Gastroesophageal sphincter (tissue), 3 donors: Measurements from ENCODE around the gene ZCWPW1.

Experiments used
- POLR2A ChIP-seq, 2 donors: fragments of 450-650 bp; IDR thresholded peaks; one replicate each; pipeline ENCODE4 v1.6.1; 2017; ENCODE audit warnings: antibody characterized with exemption in 2 of 2, mild to moderate bottlenecking in 2 of 2, moderate library complexity in 1 of 2
- TF ChIP-seq, protein P1 (sequence below), 4 experiments: fragments of 200-600 bp in 2 of 4; fragments of 450-650 bp in 2 of 4; sonication (generic) in 1 of 4; IDR thresholded peaks; one replicate each; pipeline ENCODE4 v1.5.1; 2017 to 2019; ENCODE audit warnings: antibody characterized with exemption in 4 of 4, mild to moderate bottlenecking in 2 of 4, moderate library complexity in 2 of 4

DNA sequence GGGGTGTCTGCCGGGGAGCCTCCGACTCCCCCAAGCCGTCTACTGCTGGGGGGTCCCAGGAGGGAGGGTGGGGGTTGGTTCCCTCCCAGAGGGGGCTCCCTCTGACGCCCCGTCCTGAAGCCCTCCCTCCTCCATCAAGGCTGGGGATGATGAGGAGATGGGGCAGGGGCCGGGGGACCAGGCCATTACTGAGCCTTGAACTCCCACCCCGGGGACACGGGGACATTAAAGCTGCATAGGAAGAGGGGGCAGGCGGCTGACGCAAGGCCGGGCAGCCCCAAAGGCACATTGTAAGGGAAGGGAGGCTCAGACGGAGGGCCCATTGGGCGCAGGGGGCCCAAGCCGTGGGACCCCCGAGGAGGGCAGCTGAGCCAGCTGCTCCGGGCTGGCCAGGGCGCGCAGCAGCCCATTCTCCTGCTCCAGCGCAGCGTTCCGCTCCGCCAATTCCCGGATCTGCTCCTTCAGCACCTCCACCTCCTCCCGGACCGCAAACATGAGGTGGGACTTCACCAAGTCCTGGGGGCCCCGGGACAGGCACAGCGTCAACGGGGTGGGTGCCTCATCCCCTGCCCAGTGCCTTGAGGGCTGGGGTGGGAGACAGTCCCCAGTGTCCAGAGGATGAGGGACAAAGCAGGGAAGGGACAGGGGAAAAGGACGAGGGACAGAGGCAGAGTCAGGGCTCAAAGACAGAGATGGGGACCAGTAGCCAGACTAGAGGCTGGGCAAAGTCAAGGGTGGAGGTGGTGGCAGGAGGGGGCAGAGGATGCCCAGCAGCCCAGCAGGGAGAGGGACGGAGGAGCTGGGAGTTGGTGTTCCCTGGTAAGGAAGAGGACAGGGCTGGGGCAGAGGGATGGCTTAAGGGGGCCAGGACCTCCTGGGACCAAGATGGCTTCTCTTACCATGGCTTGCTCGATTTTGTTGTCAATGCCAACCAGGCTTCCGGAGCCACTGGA, 38.4 kb upstream of the ZCWPW1 start:
- TF ChIP-seq, protein P1, sequence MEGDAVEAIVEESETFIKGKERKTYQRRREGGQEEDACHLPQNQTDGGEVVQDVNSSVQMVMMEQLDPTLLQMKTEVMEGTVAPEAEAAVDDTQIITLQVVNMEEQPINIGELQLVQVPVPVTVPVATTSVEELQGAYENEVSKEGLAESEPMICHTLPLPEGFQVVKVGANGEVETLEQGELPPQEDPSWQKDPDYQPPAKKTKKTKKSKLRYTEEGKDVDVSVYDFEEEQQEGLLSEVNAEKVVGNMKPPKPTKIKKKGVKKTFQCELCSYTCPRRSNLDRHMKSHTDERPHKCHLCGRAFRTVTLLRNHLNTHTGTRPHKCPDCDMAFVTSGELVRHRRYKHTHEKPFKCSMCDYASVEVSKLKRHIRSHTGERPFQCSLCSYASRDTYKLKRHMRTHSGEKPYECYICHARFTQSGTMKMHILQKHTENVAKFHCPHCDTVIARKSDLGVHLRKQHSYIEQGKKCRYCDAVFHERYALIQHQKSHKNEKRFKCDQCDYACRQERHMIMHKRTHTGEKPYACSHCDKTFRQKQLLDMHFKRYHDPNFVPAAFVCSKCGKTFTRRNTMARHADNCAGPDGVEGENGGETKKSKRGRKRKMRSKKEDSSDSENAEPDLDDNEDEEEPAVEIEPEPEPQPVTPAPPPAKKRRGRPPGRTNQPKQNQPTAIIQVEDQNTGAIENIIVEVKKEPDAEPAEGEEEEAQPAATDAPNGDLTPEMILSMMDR (IDR thresholded peaks at IDR 0.05): no peak
- no peak for TF ChIP-seq POLR2A (IDR thresholded peaks at IDR 0.05)
